Fibroblast of villous mesenchyme (primary cell): ENCODE measurements around the gene FAM174C. TPM values are rescaled to one million over a fixed set of nuclear protein-coding genes. Genes with fewer than 3 reads are reported as not detected.
A peak's percentile ranks its signal among the peaks of the same experiment; 100 is the strongest.

ENCODE experiments used
- DNase-seq: peaks from one replicate; pipeline ENCODE4 v3.0.0-alpha.2; 2010; ENCODE audit warnings: low read depth
- H3K4me3 ChIP-seq: 2 replicates; pipeline ENCODE4 v1.5.1; 2011; ENCODE audit warnings: low read depth, mild to moderate bottlenecking, low read length
- CTCF ChIP-seq: IDR thresholded peaks from 2 replicates; pipeline ENCODE4 v1.5.1; 2012; ENCODE audit warnings: low read depth, mild to moderate bottlenecking, low read length; ENCODE audit not compliant: insufficient read depth
- total RNA-seq: library from RNA; depleted of rRNA; stranded (reverse); fragments of >200 nt; gene quantifications from 2 replicates; pipeline ENCODE4 v1.2.3, GENCODE V29; 2012

FAM174C gene
- total RNA-seq, 1 donor, result 17.3 TPM

- DNase-seq, result no peak
- TF ChIP-seq CTCF, result no peak
These were observed 41.0 kb upstream of the FAM174C start for GRCh38 chr19:1234051-1234954.

GRCh38 chr19:1234955-1235380, 40.4 kb upstream of the FAM174C start:
- H3K4me3 ChIP-seq, result no peak overlapping the region
- TF ChIP-seq CTCF, result no peak
- DNase-seq, result no peak

More at GRCh38 chr19:1234051-1234954, 41.0 kb upstream of the FAM174C start:
- H3K4me3 ChIP-seq, result no peak overlapping the region

DNA sequence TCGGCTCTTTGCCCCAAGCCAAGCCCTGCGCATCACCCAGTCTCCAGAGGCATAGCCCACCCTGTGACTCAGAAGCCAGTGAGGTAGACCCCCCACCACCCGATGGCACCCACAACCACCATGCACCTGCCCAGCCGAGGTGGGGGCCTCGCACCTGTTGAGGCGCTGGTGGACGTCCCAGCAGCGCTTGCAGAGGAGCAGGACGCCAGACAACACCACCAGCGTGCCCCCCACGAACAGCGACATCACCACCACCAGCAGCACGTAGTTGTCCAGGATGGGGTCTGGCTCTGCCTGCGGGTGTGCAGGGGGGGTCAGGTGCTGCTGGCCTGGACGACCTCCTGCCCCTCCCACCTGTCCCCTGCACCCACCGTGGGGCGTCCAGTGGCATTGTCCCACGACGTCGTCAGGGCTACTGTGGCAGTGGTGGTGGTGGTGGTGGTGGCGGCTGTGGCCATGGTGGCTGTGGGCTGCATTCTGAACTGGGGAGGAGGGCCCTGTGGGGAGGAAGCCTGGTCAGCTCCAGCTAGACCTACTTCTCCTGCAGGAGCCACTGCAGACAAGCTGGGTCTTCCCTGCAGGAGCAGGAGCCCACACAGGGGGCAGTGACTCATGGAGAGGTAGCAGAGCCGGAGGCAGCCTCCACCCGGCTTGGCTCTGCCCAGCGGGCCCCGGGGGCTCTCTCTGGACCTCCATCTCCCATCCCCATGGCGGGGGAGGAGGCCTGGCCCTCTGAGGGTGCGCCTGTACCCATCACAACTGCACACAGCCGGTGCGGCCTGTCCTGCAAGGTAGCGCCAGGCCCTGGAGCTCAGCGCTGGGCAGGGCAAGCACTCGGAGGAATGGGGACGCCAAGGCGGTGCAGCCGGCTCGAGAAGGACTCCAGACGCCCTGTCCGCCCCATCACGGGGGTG, 39.4 kb upstream of the FAM174C start:
- TF ChIP-seq CTCF, result no peak
- DNase-seq, result no peak
- peak overlapping the region; percentile 45 for H3K4me3 ChIP-seq

GRCh38 chr19:1236576-1236975, 38.8 kb upstream of the FAM174C start:
- TF ChIP-seq CTCF, result no peak
- DNase-seq, result no peak
- peak overlapping the region; percentile 76 for H3K4me3 ChIP-seq

DNA sequence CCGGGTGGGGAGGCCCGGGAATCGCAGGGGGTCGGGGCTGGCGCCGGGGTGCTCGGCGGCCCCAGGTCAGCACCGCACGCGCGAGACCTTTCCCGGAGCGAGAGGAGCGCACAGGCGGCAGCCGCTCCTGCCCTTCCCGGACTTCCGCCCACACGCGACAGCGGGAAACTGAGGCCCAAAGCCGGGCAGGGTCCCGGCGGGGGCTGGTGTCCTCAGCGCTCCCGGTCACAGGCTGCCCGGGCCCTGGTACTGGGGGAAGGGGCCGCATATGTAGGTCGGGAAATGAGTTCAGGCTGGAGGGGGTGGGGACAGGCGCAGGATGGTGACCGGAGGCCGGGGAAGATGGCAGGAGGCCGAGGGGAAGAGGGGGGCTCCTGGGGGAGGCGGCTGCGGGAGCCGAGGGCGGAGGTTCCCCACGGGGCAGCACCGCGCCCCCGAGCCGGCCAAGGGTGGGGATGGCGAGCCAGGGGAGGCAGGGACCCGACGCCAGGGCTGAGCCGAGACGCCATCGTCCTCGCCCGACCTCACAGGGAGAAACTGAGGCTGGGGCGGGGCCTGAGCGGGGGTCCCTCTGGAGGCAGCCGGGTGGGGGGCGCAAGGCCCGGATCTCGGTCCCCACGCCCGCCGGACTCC, 38.2 kb upstream of the FAM174C start:
- no peak for TF ChIP-seq CTCF
- DNase-seq, result no peak
- peak overlapping the region; percentile 76 for H3K4me3 ChIP-seq

GRCh38 chr19:1237754-1238368, 37.5 kb upstream of the FAM174C start, which contains the start of gene CBARP:
Gene CBARP, minus strand, starts transcription at chr19:1238005. Its CDS starts 1,905 bp downstream, at chr19:1236100.
- no peak for TF ChIP-seq CTCF
- peak within 1 kb of the TSS; percentile 76 for H3K4me3 ChIP-seq
- peak; percentile 34 for DNase-seq
